Measurements from ENCODE around the gene TECTB. TPM values are rescaled to one million over a fixed set of nuclear protein-coding genes. Genes with fewer than 3 reads are reported as not detected.

TECTB gene
- total and polyA plus RNA-seq, 9 of the 15 experiments (the other 6 are each of a cell fraction or from before 2014, with no cell fraction given) = not detected

GRCh38 chr10:112240441-112240840 lies 42.8 kb upstream of the TECTB start:
- no peak overlapping the region for H3K9ac ChIP-seq (ENCODE audit: insufficient read depth in 1 of 2, low read depth in 2 of 2, low read length in 2 of 2)
- no peaks in the 10 kb centered on the region for H3K27me3 ChIP-seq (ENCODE audit: control insufficient read depth in 2 of 2, insufficient read depth in 2 of 2, low read length in 2 of 2)
- H3K79me2 ChIP-seq (ENCODE audit: control insufficient read depth, insufficient read depth, low read length) = no peaks in the 10 kb centered on the region
- WGBS (ENCODE audit: insufficient coverage, low coverage, missing lambda C conversion rate) = 0% methylated on average over 11 of the region's 13 CpGs
- in situ Hi-C loops (cut with MboI) = no loop called here
- intact Hi-C loops (cut with micrococcal nuclease) = no loop called here
- no peak for DNase-seq (ENCODE audit: extremely low read depth in 1 of 4, low spot score in 3 of 4)
- no peaks in the 10 kb centered on the region for H3K36me3 ChIP-seq (ENCODE audit: control insufficient read depth, insufficient read depth, low read length)
- POLR2A ChIA-PET = no interaction called here
- no peak overlapping the region for H2AFZ ChIP-seq (ENCODE audit: low read depth, low read length)
- H3K27ac ChIP-seq (ENCODE audit: extremely low read depth, low read depth, low read length) = no peak overlapping the region
- ATAC-seq = no peak
- BruUV-seq (replicated peaks) = no TSS peak
- no peaks in the 10 kb centered on the region for H3K4me1 ChIP-seq (replicated peaks in 1 of 2; ENCODE audit: control insufficient read depth in 2 of 2, insufficient read depth in 2 of 2, low read length in 2 of 2)
- H3K4me3 ChIP-seq = no peak overlapping the region
- no peaks in the 10 kb centered on the region for H3K9me1 ChIP-seq (ENCODE audit: control insufficient read depth, insufficient read depth, low read length)
- FAIRE-seq = no peak
- no peak overlapping the region for H3K4me2 ChIP-seq (ENCODE audit: insufficient read depth, low read length)
- CTCF ChIA-PET (ENCODE audit: low intra/inter-chr PET ratio) = no interaction called here
- no peaks in the 10 kb centered on the region for H4K20me1 ChIP-seq (replicated peaks; ENCODE audit: control insufficient read depth, insufficient read depth, low read length)
- no peaks in the 10 kb centered on the region for H3K9me3 ChIP-seq (replicated peaks; ENCODE audit: control insufficient read depth, insufficient read depth, low read depth, low read length)
- TF ChIP-seq HNRNPLL (IDR thresholded peaks at IDR 0.05; ENCODE audit: low read depth, low read length, poor library complexity, severe bottlenecking) = no peak
- no peak for TF ChIP-seq ETV1 (tag; conservative IDR thresholded peaks at IDR 0.05; ENCODE audit: low read depth)
- no peak for TF ChIP-seq ELF4 (CRISPR knock-in tag; IDR thresholded peaks at IDR 0.05)
- TF ChIP-seq STAT5A (IDR thresholded peaks at IDR 0.05; ENCODE audit: borderline replicate concordance, low read length) = no peak
- TF ChIP-seq ZBTB9 (CRISPR knock-in tag; IDR thresholded peaks at IDR 0.05) = no peak
- no peak for TF ChIP-seq HMG20A (CRISPR knock-in tag; conservative IDR thresholded peaks at IDR 0.05)
- TF ChIP-seq MNT (conservative IDR thresholded peaks at IDR 0.05) = no peak
- no peak for TF ChIP-seq ZNF77 (CRISPR knock-in tag; IDR thresholded peaks at IDR 0.05)
- TF ChIP-seq CBX2 (IDR thresholded peaks at IDR 0.05; ENCODE audit: insufficient read depth, low read length, poor library complexity, severe bottlenecking) = no peak
- TF ChIP-seq HMG20B (CRISPR knock-in tag; IDR thresholded peaks at IDR 0.05) = no peak
- no peak for TF ChIP-seq E2F8 (IDR thresholded peaks at IDR 0.05; ENCODE audit: low read depth, partially characterized antibody)
- TF ChIP-seq ZNF232 (CRISPR knock-in tag; IDR thresholded peaks at IDR 0.05) = no peak
- TF ChIP-seq E4F1 (CRISPR knock-in tag; IDR thresholded peaks at IDR 0.05; ENCODE audit: borderline replicate concordance) = no peak
- no peak for TF ChIP-seq JUNB (CRISPR knock-in tag; conservative IDR thresholded peaks at IDR 0.05)
- no peak for TF ChIP-seq LARP7 (IDR thresholded peaks at IDR 0.05)
